HEK293 (cell line): ENCODE measurements around the gene CDK2AP2.
A peak's percentile ranks its signal among the peaks of the same experiment; 100 is the strongest.

ENCODE experiments used
- CTCF ChIA-PET: fragments of 350-600 bp; formaldehyde crosslinking; extraction: SDS; loops from one replicate; lab custom pipeline; 2021; ENCODE audit warnings: antibody characterized with exemption; lab: Yijun Ruan, JAX
- POLR2A ChIA-PET: fragments of 300-600 bp; formaldehyde crosslinking; extraction: SDS; loops from one replicate; lab custom pipeline; 2020; ENCODE audit warnings: antibody characterized with exemption, inconsistent platforms; lab: Yijun Ruan, JAX
- H3K27ac ChIP-seq: fragments of 200-500 bp; sonication (Bioruptor generic); 2 replicates; pipeline ENCODE4 v1.5.1; 2014; ENCODE audit warnings: low read depth, low read length, control low read depth, inconsistent platforms; ENCODE audit errors: extremely low read depth
- H3K36me3 ChIP-seq, 2 experiments: fragments of 200-500 bp in 1 of 2; sonication (Bioruptor generic) in 1 of 2; 1 replicate in 1 of 2; 2 replicates in 1 of 2; pipeline ENCODE4 v1.5.1; 2014 to 2017; ENCODE audit warnings: inconsistent platforms in 2 of 2, low read length in 2 of 2; ENCODE audit not compliant: control insufficient read depth in 2 of 2, insufficient read depth in 1 of 2
- H3K4me1 ChIP-seq: fragments of 200-500 bp; sonication (Bioruptor generic); 2 replicates; pipeline ENCODE4 v1.5.1; 2014; ENCODE audit warnings: mild to moderate bottlenecking, low read length, inconsistent platforms; ENCODE audit not compliant: control insufficient read depth, insufficient read depth
- H3K4me3 ChIP-seq: 2 replicates; pipeline ENCODE4 v1.5.1; 2011; ENCODE audit warnings: low read depth, mild to moderate bottlenecking, control low read depth, low read length, moderate library complexity
- H3K9me3 ChIP-seq: fragments of 200-500 bp; sonication (Bioruptor generic); 2 replicates; pipeline ENCODE4 v1.5.1; 2014; ENCODE audit warnings: low read depth, low read length, inconsistent platforms; ENCODE audit not compliant: control insufficient read depth, insufficient read depth
- ATF2 ChIP-seq: fragments of 450-650 bp; formaldehyde crosslinking; IDR thresholded peaks from 2 replicates; pipeline ENCODE4 v1.5.1; 2016; ENCODE audit warnings: missing biosample characterization, missing genetic modification characterization, low read depth
- FEZF1 ChIP-seq: fragments of 450-650 bp; formaldehyde crosslinking; IDR thresholded peaks from 2 replicates; pipeline ENCODE4 v1.5.1; 2016; ENCODE audit warnings: missing biosample characterization, missing genetic modification characterization
- GLI4 ChIP-seq: fragments of 450-650 bp; formaldehyde crosslinking; IDR thresholded peaks from 2 replicates; pipeline ENCODE4 v1.5.1; 2016; ENCODE audit warnings: missing biosample characterization, missing genetic modification characterization
- GLIS1 ChIP-seq: fragments of 450-650 bp; formaldehyde crosslinking; IDR thresholded peaks from 2 replicates; pipeline ENCODE4 v1.5.1; 2016; ENCODE audit warnings: missing biosample characterization, missing genetic modification characterization
- IKZF3 ChIP-seq: fragments of 450-650 bp; IDR thresholded peaks from 2 replicates; pipeline ENCODE4 v1.5.0; 2018; ENCODE audit warnings: missing biosample characterization, mild to moderate bottlenecking, missing genetic modification characterization, moderate library complexity
- PRDM4 ChIP-seq: fragments of 450-650 bp; formaldehyde crosslinking; IDR thresholded peaks from 2 replicates; pipeline ENCODE4 v1.5.1; 2017; ENCODE audit warnings: missing biosample characterization, missing genetic modification characterization
- SETDB1 ChIP-seq: IDR thresholded peaks from one replicate; pipeline ENCODE4 v1.6.1; 2017; ENCODE audit warnings: mild to moderate bottlenecking, low read length, moderate library complexity, mixed read lengths; ENCODE audit not compliant: insufficient read length
- SP3 ChIP-seq: fragments of 450-650 bp; formaldehyde crosslinking; IDR thresholded peaks from 2 replicates; pipeline ENCODE4 v1.5.1; 2016; ENCODE audit warnings: missing biosample characterization, missing genetic modification characterization
- YY2 ChIP-seq: fragments of 450-650 bp; formaldehyde crosslinking; IDR thresholded peaks from 2 replicates; pipeline ENCODE4 v1.5.1; 2016; ENCODE audit warnings: missing biosample characterization, missing genetic modification characterization
- ZBTB1 ChIP-seq: fragments of 450-650 bp; formaldehyde crosslinking; IDR thresholded peaks from 2 replicates; pipeline ENCODE4 v1.5.1; 2016; ENCODE audit warnings: missing biosample characterization, missing genetic modification characterization
- ZBTB44 ChIP-seq: fragments of 450-650 bp; IDR thresholded peaks from 2 replicates; pipeline ENCODE4 v1.5.1; 2018; ENCODE audit warnings: missing biosample characterization, mild to moderate bottlenecking, missing genetic modification characterization
- ZBTB48 ChIP-seq: fragments of 450-650 bp; formaldehyde crosslinking; IDR thresholded peaks from 2 replicates; pipeline ENCODE4 v1.5.1; 2016; ENCODE audit warnings: missing biosample characterization, missing genetic modification characterization
- ZNF112 ChIP-seq: fragments of 450-650 bp; formaldehyde crosslinking; IDR thresholded peaks from 2 replicates; pipeline ENCODE4 v1.5.0; 2017; ENCODE audit warnings: missing biosample characterization, missing genetic modification characterization
- ZNF140 ChIP-seq: fragments of 450-650 bp; formaldehyde crosslinking; IDR thresholded peaks from 2 replicates; pipeline ENCODE4 v1.5.1; 2016; ENCODE audit warnings: missing biosample characterization, missing genetic modification characterization
- ZNF16 ChIP-seq: fragments of 450-650 bp; formaldehyde crosslinking; IDR thresholded peaks from 2 replicates; pipeline ENCODE4 v1.5.1; 2016; ENCODE audit warnings: low read depth, missing biosample characterization, missing genetic modification characterization
- ZNF175 ChIP-seq: fragments of 450-650 bp; formaldehyde crosslinking; IDR thresholded peaks from 2 replicates; pipeline ENCODE4 v1.5.1; 2016; ENCODE audit warnings: missing biosample characterization, missing genetic modification characterization
- ZNF202 ChIP-seq: fragments of 450-650 bp; formaldehyde crosslinking; IDR thresholded peaks from 2 replicates; pipeline ENCODE4 v1.5.1; 2016; ENCODE audit warnings: missing biosample characterization, missing genetic modification characterization, borderline replicate concordance
- ZNF223 ChIP-seq: fragments of 450-650 bp; formaldehyde crosslinking; IDR thresholded peaks from 2 replicates; pipeline ENCODE4 v1.5.1; 2016; ENCODE audit warnings: missing biosample characterization, missing genetic modification characterization
- ZNF335 ChIP-seq: fragments of 450-650 bp; formaldehyde crosslinking; conservative IDR thresholded peaks from 2 replicates; pipeline ENCODE4 v1.5.1; 2016; ENCODE audit warnings: missing biosample characterization, missing genetic modification characterization
- ZNF529 ChIP-seq: fragments of 450-650 bp; formaldehyde crosslinking; IDR thresholded peaks from 2 replicates; pipeline ENCODE4 v1.5.1; 2017; ENCODE audit warnings: missing genetic modification characterization, missing biosample characterization; ENCODE audit not compliant: insufficient replicate concordance
- ZNF530 ChIP-seq: fragments of 450-650 bp; formaldehyde crosslinking; IDR thresholded peaks from 2 replicates; pipeline ENCODE4 v1.5.1; 2016; ENCODE audit warnings: low read depth, missing biosample characterization, missing genetic modification characterization
- ZNF548 ChIP-seq: fragments of 450-650 bp; formaldehyde crosslinking; IDR thresholded peaks from 2 replicates; pipeline ENCODE4 v1.5.1; 2016; ENCODE audit warnings: missing biosample characterization, missing genetic modification characterization
- ZNF571 ChIP-seq: fragments of 450-650 bp; formaldehyde crosslinking; IDR thresholded peaks from 2 replicates; pipeline ENCODE4 v1.5.0; 2017; ENCODE audit warnings: missing biosample characterization, missing genetic modification characterization
- ZNF585B ChIP-seq: fragments of 450-650 bp; formaldehyde crosslinking; IDR thresholded peaks from 2 replicates; pipeline ENCODE4 v1.5.1; 2016; ENCODE audit warnings: missing biosample characterization, missing genetic modification characterization
- ZNF596 ChIP-seq: fragments of 450-650 bp; IDR thresholded peaks from 2 replicates; pipeline ENCODE4 v1.5.0; 2018; ENCODE audit warnings: missing biosample characterization, mild to moderate bottlenecking, missing genetic modification characterization, moderate library complexity
- ZNF610 ChIP-seq: fragments of 450-650 bp; formaldehyde crosslinking; IDR thresholded peaks from 2 replicates; pipeline ENCODE4 v1.5.1; 2016; ENCODE audit warnings: missing biosample characterization, missing genetic modification characterization, borderline replicate concordance
- ZNF660 ChIP-seq: fragments of 450-650 bp; IDR thresholded peaks from 2 replicates; pipeline ENCODE4 v1.5.1; 2018; ENCODE audit warnings: missing biosample characterization, mild to moderate bottlenecking, missing genetic modification characterization
- ZNF704 ChIP-seq: fragments of 450-650 bp; formaldehyde crosslinking; IDR thresholded peaks from 2 replicates; pipeline ENCODE4 v1.5.1; 2016; ENCODE audit warnings: missing biosample characterization, missing genetic modification characterization
- ZNF76 ChIP-seq: fragments of 450-650 bp; formaldehyde crosslinking; IDR thresholded peaks from 2 replicates; pipeline ENCODE4; 2016; ENCODE audit warnings: low read depth, missing biosample characterization, missing genetic modification characterization, borderline replicate concordance
- ZNF768 ChIP-seq: fragments of 450-650 bp; formaldehyde crosslinking; IDR thresholded peaks from 2 replicates; pipeline ENCODE4 v1.5.1; 2018; ENCODE audit warnings: missing biosample characterization, mild to moderate bottlenecking, missing genetic modification characterization

The CDK2AP2 gene

GRCh38 chr11:67508486-67509121 lies 642 bp upstream of the CDK2AP2 start:
- peak overlapping the region; percentile 90 for H3K4me3 ChIP-seq
- POLR2A ChIA-PET: no interaction called here
- peaks cover 0 to 6% of the 10 kb centered on the region in 2 experiments; a peak in 1 of 3 replicates for H3K36me3 ChIP-seq
- no peaks in the 10 kb centered on the region for H3K9me3 ChIP-seq
- H3K27ac ChIP-seq: no peak overlapping the region; the same call in 1 of the 2 replicates
- CTCF ChIA-PET: no interaction called here
- no peaks in the 10 kb centered on the region for H3K4me1 ChIP-seq
- TF ChIP-seq ZBTB44 (no peak), PRDM4 (no peak), ZNF530 (tag by site-specific recombination) (no peak), SETDB1 (no peak), ZNF140 (tag by site-specific recombination) (no peak), ZNF335 (tag by site-specific recombination) (peak; percentile 98), ZNF16 (tag by site-specific recombination) (no peak), ZNF610 (tag by site-specific recombination) (no peak), ZBTB48 (tag by site-specific recombination) (peak; percentile 72; the same call in 1 of the 2 replicates), ZNF768 (no peak), ZNF112 (tag by site-specific recombination) (no peak), ZNF76 (tag by site-specific recombination) (peak; percentile 56; the same call in 1 of the 2 replicates), GLIS1 (peak; percentile 64), SP3 (tag by site-specific recombination) (no peak; the same call in 1 of the 2 replicates), ZNF202 (tag by site-specific recombination) (no peak), ZNF660 (tag by site-specific recombination) (no peak), ZNF175 (tag by site-specific recombination) (no peak), ZNF704 (tag by site-specific recombination) (peak; percentile 78; the same call in 1 of the 2 replicates), ATF2 (tag by site-specific recombination) (peak; percentile 28; the same call in 1 of the 2 replicates), FEZF1 (no peak), GLI4 (tag by site-specific recombination) (no peak), ZNF548 (tag by site-specific recombination) (no peak), ZNF596 (tag by site-specific recombination) (no peak), ZBTB1 (tag by site-specific recombination) (no peak), IKZF3 (tag by site-specific recombination) (no peak), YY2 (tag by site-specific recombination) (peak; percentile 65; the same call in 1 of the 2 replicates), ZNF529 (tag by site-specific recombination) (no peak), ZNF571 (tag by site-specific recombination) (no peak), ZNF585B (tag by site-specific recombination) (no peak), ZNF223 (tag by site-specific recombination) (no peak)
